GM12892 (cell line): Measurements from ENCODE around the gene RIPOR2.

Experiments
- DNase-seq: peaks from one replicate; pipeline ENCODE4 v3.0.0; 2011; ENCODE audit not compliant: insufficient read length
- FAIRE-seq: peaks from 2 replicates; lab custom pipeline; 2011; peaks lifted over from hg19 to GRCh38; lab: Jason Lieb, UNC
- POLR2A ChIP-seq: IDR thresholded peaks from 2 replicates; pipeline ENCODE4 v1.6.1; 2011; ENCODE audit warnings: low read depth, low read length, control low read depth
- POLR2AphosphoS5 ChIP-seq: IDR thresholded peaks from 2 replicates; pipeline ENCODE4 v1.6.1; 2011; ENCODE audit warnings: low read depth, low read length, control low read depth
- TAF1 ChIP-seq: IDR thresholded peaks from 2 replicates; pipeline ENCODE4 v1.6.1; 2011; ENCODE audit warnings: low read depth, mild to moderate bottlenecking, control low read depth, low read length, borderline replicate concordance

The RIPOR2 gene

GRCh38 chr6:24825130-24825630, 110.6 kb downstream of the RIPOR2 start:
- FAIRE-seq (no peak), DNase-seq (no peak)
- no peak for TF ChIP-seq POLR2AphosphoS5

- no peak for FAIRE-seq
- no peak for DNase-seq
These were observed 111.4 kb downstream of the RIPOR2 start for GRCh38 chr6:24824142-24824938.

GRCh38 chr6:24823185-24823584, 112.6 kb downstream of the RIPOR2 start:
- TF ChIP-seq POLR2AphosphoS5, result no peak
- TF ChIP-seq POLR2A, result no peak
- TF ChIP-seq TAF1, result no peak
- DNase-seq (no peak), FAIRE-seq (no peak)

More at GRCh38 chr6:24824142-24824938, 111.4 kb downstream of the RIPOR2 start:
- TF ChIP-seq POLR2AphosphoS5 (no peak), POLR2A (no peak), TAF1 (no peak)

GRCh38 chr6:24822696-24823095, 113.1 kb downstream of the RIPOR2 start:
- DNase-seq (no peak), FAIRE-seq (no peak)
- TF ChIP-seq POLR2A, result no peak
- no peak for TF ChIP-seq POLR2AphosphoS5
- no peak for TF ChIP-seq TAF1

GRCh38 chr6:24821860-24822444, 113.8 kb downstream of the RIPOR2 start:
- no peak for FAIRE-seq
- no peak for TF ChIP-seq POLR2AphosphoS5
- TF ChIP-seq POLR2A, result no peak
- TF ChIP-seq TAF1, result no peak
- no peak for DNase-seq

GRCh38 chr6:24818346-24818745, 117.4 kb downstream of the RIPOR2 start:
- DNase-seq, result no peak
- no peak for TF ChIP-seq POLR2A
- no peak for TF ChIP-seq POLR2AphosphoS5
- no peak for TF ChIP-seq TAF1
- no peak for FAIRE-seq

- TF ChIP-seq POLR2A (no peak), TAF1 (no peak), POLR2AphosphoS5 (no peak)
- no peak for DNase-seq
These were observed 126.0 kb downstream of the RIPOR2 start for GRCh38 chr6:24809728-24810127.

GRCh38 chr6:24807584-24807983, 128.2 kb downstream of the RIPOR2 start:
- FAIRE-seq (no peak), DNase-seq (no peak)
- TF ChIP-seq POLR2AphosphoS5, result no peak
- no peak for TF ChIP-seq POLR2A
- TF ChIP-seq TAF1, result no peak

More at GRCh38 chr6:24809728-24810127, 126.0 kb downstream of the RIPOR2 start:
- no peak for FAIRE-seq

- TF ChIP-seq POLR2A (no peak), POLR2AphosphoS5 (no peak), TAF1 (no peak)
- DNase-seq, result no peak
- no peak for FAIRE-seq
These were observed 133.3 kb downstream of the RIPOR2 start for GRCh38 chr6:24802271-24803059.

GRCh38 chr6:24799541-24799915, 136.2 kb downstream of the RIPOR2 start:
- no peak for TF ChIP-seq POLR2AphosphoS5
- no peak for TF ChIP-seq TAF1
- no peak for TF ChIP-seq POLR2A
- DNase-seq (no peak), FAIRE-seq (no peak)

- DNase-seq (no peak), FAIRE-seq (no peak)
- no peak for TF ChIP-seq POLR2AphosphoS5
- no peak for TF ChIP-seq POLR2A
- TF ChIP-seq TAF1, result no peak
These were observed 136.8 kb downstream of the RIPOR2 start, which contains the start of gene ARMH2 for GRCh38 chr6:24798740-24799540. ARMH2 (minus strand) TSS chr6:24798917; CDS start chr6:24798857, 60 bp downstream.
